A549 (cell line): ENCODE data around the gene EFHC2. TPM values are rescaled to one million over a fixed set of nuclear protein-coding genes. Genes with fewer than 3 reads are reported as not detected.

Source experiments
- ATAC-seq, 2 experiments: fragments of 200-7000 bp in 1 of 2; fragments of >200 bp in 1 of 2; cut with Nextera tagmentation in 1 of 2; cut with Tn5 transposase in 1 of 2; 3 replicates each; pipeline versions ENCODE4 v1.8.0 to v1.9.1; 2018 to 2020; ENCODE audit warnings: mild to moderate bottlenecking in 1 of 2, moderate library complexity in 1 of 2
- CTCF ChIA-PET: fragments of 300-600 bp; sonication (Branson Sonifier 250); formaldehyde crosslinking; extraction: SDS; loops from one replicate; lab custom pipeline; 2021; ENCODE audit warnings: antibody characterized with exemption, inconsistent platforms; lab: Yijun Ruan, JAX
- POLR2A ChIA-PET: fragments of 350-600 bp; formaldehyde crosslinking; extraction: SDS; loops from one replicate; lab custom pipeline; 2021; ENCODE audit warnings: antibody characterized with exemption, inconsistent platforms; lab: Yijun Ruan, JAX
- DNase-seq, 2 experiments: peaks; one replicate each; pipeline versions ENCODE4 v3.0.0 to v3.0.0-alpha.2; 2011 to 2016; ENCODE audit warnings: low read depth in 1 of 2, low spot score in 1 of 2
- FAIRE-seq: peaks from 2 replicates; lab custom pipeline; 2011; peaks lifted over from hg19 to GRCh38; lab: Jason Lieb, UNC
- H3K27ac ChIP-seq, 2 experiments: fragments of >200 bp; sonication (Bioruptor Twin); formaldehyde crosslinking; 3 replicates each; pipeline ENCODE4 v1.5.1; 2016 to 2017
- H3K4me1 ChIP-seq: fragments of >200 bp; sonication (Bioruptor Twin); formaldehyde crosslinking; 3 replicates; pipeline ENCODE4 v1.6.1; 2016
- H3K4me2 ChIP-seq: fragments of >200 bp; sonication (Bioruptor Twin); formaldehyde crosslinking; 3 replicates; pipeline ENCODE4 v1.6.1; 2016
- H3K4me3 ChIP-seq: fragments of >200 bp; sonication (Bioruptor Twin); formaldehyde crosslinking; 3 replicates; pipeline ENCODE4 v1.5.1; 2016
- H3K9me3 ChIP-seq: fragments of >200 bp; sonication (Bioruptor Twin); formaldehyde crosslinking; 3 replicates; pipeline ENCODE4 v1.6.1; 2016
- ATOH8 ChIP-seq: fragments of 250-450 bp; sonication (Bioruptor Pico); IDR thresholded peaks from 2 replicates; pipeline ENCODE4 v1.5.0; 2020; ENCODE audit warnings: low read depth, mild to moderate bottlenecking, moderate library complexity
- BCL3 ChIP-seq: fragments of >200 bp; sonication (Bioruptor Twin); formaldehyde crosslinking; IDR thresholded peaks from 3 replicates; pipeline ENCODE4 v1.6.1; 2016
- BHLHE40 ChIP-seq: IDR thresholded peaks from 2 replicates; pipeline ENCODE4 v1.6.1; 2012; ENCODE audit warnings: low read depth, low read length, inconsistent platforms
- CBX8 ChIP-seq: fragments of 200-600 bp; sonication (generic); IDR thresholded peaks from 2 replicates; pipeline ENCODE4 v1.6.1; 2016
- CHD2 ChIP-seq: fragments of 150-350 bp; IDR thresholded peaks from 2 replicates; pipeline ENCODE4 v1.6.1; 2014; ENCODE audit warnings: low read length; ENCODE audit not compliant: partially characterized antibody
- E2F6 ChIP-seq: IDR thresholded peaks from 2 replicates; pipeline ENCODE4 v1.6.1; 2012; ENCODE audit warnings: low read depth, borderline replicate concordance
- EHF ChIP-seq: fragments of 250-450 bp; sonication (Bioruptor Pico); IDR thresholded peaks from 2 replicates; pipeline ENCODE4 v1.5.0; 2020; ENCODE audit warnings: mild to moderate bottlenecking
- ELK1 ChIP-seq: fragments of 150-350 bp; IDR thresholded peaks from 2 replicates; pipeline ENCODE4 v1.6.1; 2014; ENCODE audit warnings: low read depth, mild to moderate bottlenecking, low read length
- EP300 ChIP-seq, 2 experiments: fragments of >200 bp; sonication (Bioruptor Twin); formaldehyde crosslinking; IDR thresholded peaks; 2 replicates in 1 of 2; 3 replicates in 1 of 2; pipeline ENCODE4 v1.6.1; 2016 to 2017
- ESRRA ChIP-seq: fragments of 150-350 bp; IDR thresholded peaks from 2 replicates; pipeline ENCODE4 v1.6.1; 2014; ENCODE audit warnings: mild to moderate bottlenecking, low read length, borderline replicate concordance
- GATA3 ChIP-seq: IDR thresholded peaks from 2 replicates; pipeline ENCODE4 v1.6.1; 2012; ENCODE audit warnings: borderline replicate concordance
- HOXB13 ChIP-seq: fragments of 250-450 bp; sonication (Bioruptor Pico); IDR thresholded peaks from 2 replicates; pipeline ENCODE4 v1.5.0; 2020; ENCODE audit warnings: low read depth, mild to moderate bottlenecking, moderate library complexity
- JUNB ChIP-seq: fragments of >200 bp; sonication (Bioruptor Twin); formaldehyde crosslinking; IDR thresholded peaks from 2 replicates; pipeline ENCODE4 v1.6.1; 2016
- KDM1A ChIP-seq: fragments of 200-600 bp; sonication (generic); IDR thresholded peaks from 2 replicates; pipeline ENCODE4 v1.6.1; 2016; ENCODE audit warnings: low read depth, mild to moderate bottlenecking
- MAFK ChIP-seq: fragments of 450-650 bp; IDR thresholded peaks from 2 replicates; pipeline ENCODE4 v1.6.1; 2014; ENCODE audit not compliant: partially characterized antibody
- MAZ ChIP-seq: fragments of 150-350 bp; IDR thresholded peaks from 2 replicates; pipeline ENCODE4 v1.6.1; 2014; ENCODE audit warnings: antibody characterized with exemption, low read depth, low read length, borderline replicate concordance
- NFE2L2 ChIP-seq: fragments of 150-350 bp; conservative IDR thresholded peaks from 2 replicates; pipeline ENCODE4 v1.6.1; 2014; ENCODE audit warnings: low read length
- NPAS2 ChIP-seq: fragments of 250-450 bp; sonication (Bioruptor Pico); IDR thresholded peaks from 2 replicates; pipeline ENCODE4 v1.8.0; 2022; ENCODE audit warnings: mild to moderate bottlenecking, moderate library complexity, borderline replicate concordance
- POLR2A ChIP-seq: IDR thresholded peaks from 2 replicates; pipeline ENCODE4 v1.6.1; 2012; ENCODE audit warnings: mild to moderate bottlenecking, low read length
- POLR2AphosphoS2 ChIP-seq: conservative IDR thresholded peaks from 2 replicates; pipeline ENCODE4 v1.6.1; 2012; ENCODE audit warnings: low read length, improper control_type of control experiment, inconsistent platforms
- RAD21 ChIP-seq, 2 experiments: fragments of >200 bp in 1 of 2; sonication (Bioruptor Twin) in 1 of 2; formaldehyde crosslinking in 1 of 2; IDR thresholded peaks in 1 of 2; conservative IDR thresholded peaks in 1 of 2; 2 replicates in 1 of 2; 3 replicates in 1 of 2; pipeline ENCODE4 v1.6.1; 2012 to 2018; ENCODE audit warnings: inconsistent platforms in 1 of 2
- TFCP2L1 ChIP-seq: fragments of 250-450 bp; sonication (Bioruptor Pico); IDR thresholded peaks from 2 replicates; pipeline ENCODE4 v1.5.0; 2021; ENCODE audit warnings: mild to moderate bottlenecking
- ZFP36 ChIP-seq: fragments of 450-650 bp; IDR thresholded peaks from 2 replicates; pipeline ENCODE4 v1.6.1; 2014; ENCODE audit warnings: borderline replicate concordance; ENCODE audit not compliant: partially characterized antibody
- WGBS: methylation state at CpG from one replicate; pipeline ENCODE4 v1.1.6; 2017; ENCODE audit errors: missing lambda C conversion rate; 5-methylcytosine and 5-hydroxymethylcytosine counted together
- polyA plus RNA-seq, 4 experiments: library from polyadenylated mRNA; depleted of rRNA in 3 of 4; stranded (reverse); fragments of >200 nt; fragmentation: RNase III in 1 of 4; extraction: RNeasy Plus Mini Kit Qiagen cat#74134 plus additional on column Dnase treatment in 1 of 4; gene quantifications; 2 replicates in 3 of 4; 3 replicates in 1 of 4; pipeline ENCODE4 v1.2.3, GENCODE V29; 2011 to 2017
- TF ChIP-seq, protein P1 (sequence below): fragments of 450-650 bp; IDR thresholded peaks from 2 replicates; pipeline ENCODE4 v1.6.1; 2014; ENCODE audit warnings: antibody characterized with exemption
- TF ChIP-seq, protein P2 (sequence below): fragments of >200 bp; sonication (Bioruptor Twin); formaldehyde crosslinking; IDR thresholded peaks from 3 replicates; pipeline ENCODE4 v1.5.1; 2016
- TF ChIP-seq, protein P3 (sequence below): IDR thresholded peaks from 2 replicates; pipeline ENCODE4 v1.6.1; 2012

EFHC2 gene
- polyA plus RNA-seq, 2 of the 4 experiments (the other 2 are of a cell fraction): 0.48 to 0.80 TPM

- Histone ChIP-seq H3K4me2 (no peak overlapping the region), H3K27ac (no peak overlapping the region), H3K9me3 (no peaks in the 10 kb centered on the region)
- WGBS: 23% methylated on average over 2 of the region's 2 CpGs
- TF ChIP-seq ELK1 (no peak), TFCP2L1 (CRISPR knock-in tag) (no peak), JUNB (no peak), CHD2 (no peak), POLR2AphosphoS2 (no peak), GATA3 (no peak), NFE2L2 (no peak), HOXB13 (CRISPR knock-in tag) (no peak), NPAS2 (CRISPR knock-in tag) (no peak), CBX8 (no peak), ATOH8 (CRISPR knock-in tag) (no peak)
- TF ChIP-seq, protein P1, sequence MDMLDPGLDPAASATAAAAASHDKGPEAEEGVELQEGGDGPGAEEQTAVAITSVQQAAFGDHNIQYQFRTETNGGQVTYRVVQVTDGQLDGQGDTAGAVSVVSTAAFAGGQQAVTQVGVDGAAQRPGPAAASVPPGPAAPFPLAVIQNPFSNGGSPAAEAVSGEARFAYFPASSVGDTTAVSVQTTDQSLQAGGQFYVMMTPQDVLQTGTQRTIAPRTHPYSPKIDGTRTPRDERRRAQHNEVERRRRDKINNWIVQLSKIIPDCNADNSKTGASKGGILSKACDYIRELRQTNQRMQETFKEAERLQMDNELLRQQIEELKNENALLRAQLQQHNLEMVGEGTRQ: no peak
- TF ChIP-seq, all 56 proteins: peak for 0
- no peak for FAIRE-seq
- no peak for ATAC-seq
- DNase-seq: no peak
- CTCF ChIA-PET: interaction anchor here (1.1 kb wide), 1 partner anchor 308 kb away, joined by 3 read pairs; no protein-coding TSS in a partner anchor
- Histone ChIP-seq H3K4me3 (no peak overlapping the region), H3K4me1 (no peaks in the 10 kb centered on the region)
- POLR2A ChIA-PET: no interaction called here
These were observed 76.4 kb downstream of the EFHC2 start for GRCh38 chrX:44267116-44267515.

- ATAC-seq: no peak
- CTCF ChIA-PET: no interaction called here
- Histone ChIP-seq H3K27ac (no peak overlapping the region), H3K4me2 (no peak overlapping the region), H3K4me1 (no peaks in the 10 kb centered on the region), H3K9me3 (no peaks in the 10 kb centered on the region), H3K4me3 (no peak overlapping the region)
- 59% methylated on average over 2 of the region's 2 CpGs for WGBS
- FAIRE-seq: no peak
- POLR2A ChIA-PET: no interaction called here
- DNase-seq: no peak
- TF ChIP-seq, protein P2, sequence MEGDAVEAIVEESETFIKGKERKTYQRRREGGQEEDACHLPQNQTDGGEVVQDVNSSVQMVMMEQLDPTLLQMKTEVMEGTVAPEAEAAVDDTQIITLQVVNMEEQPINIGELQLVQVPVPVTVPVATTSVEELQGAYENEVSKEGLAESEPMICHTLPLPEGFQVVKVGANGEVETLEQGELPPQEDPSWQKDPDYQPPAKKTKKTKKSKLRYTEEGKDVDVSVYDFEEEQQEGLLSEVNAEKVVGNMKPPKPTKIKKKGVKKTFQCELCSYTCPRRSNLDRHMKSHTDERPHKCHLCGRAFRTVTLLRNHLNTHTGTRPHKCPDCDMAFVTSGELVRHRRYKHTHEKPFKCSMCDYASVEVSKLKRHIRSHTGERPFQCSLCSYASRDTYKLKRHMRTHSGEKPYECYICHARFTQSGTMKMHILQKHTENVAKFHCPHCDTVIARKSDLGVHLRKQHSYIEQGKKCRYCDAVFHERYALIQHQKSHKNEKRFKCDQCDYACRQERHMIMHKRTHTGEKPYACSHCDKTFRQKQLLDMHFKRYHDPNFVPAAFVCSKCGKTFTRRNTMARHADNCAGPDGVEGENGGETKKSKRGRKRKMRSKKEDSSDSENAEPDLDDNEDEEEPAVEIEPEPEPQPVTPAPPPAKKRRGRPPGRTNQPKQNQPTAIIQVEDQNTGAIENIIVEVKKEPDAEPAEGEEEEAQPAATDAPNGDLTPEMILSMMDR: no peak
- TF ChIP-seq MAFK (no peak), ESRRA (no peak), E2F6 (no peak), KDM1A (no peak), POLR2A (no peak), ELK1 (no peak), NPAS2 (CRISPR knock-in tag) (no peak), EP300 (IDR thresholded peaks at IDR 0.05) (no peak), EHF (no peak), RAD21 (conservative IDR thresholded peaks at IDR 0.05 in 1 of 2, IDR thresholded peaks at IDR 0.05 in 1 of 2) (no peak), ZFP36 (no peak), BHLHE40 (no peak), CBX8 (no peak), NFE2L2 (no peak), MAZ (no peak), BCL3 (no peak), GATA3 (no peak)
- TF ChIP-seq, protein P3, sequence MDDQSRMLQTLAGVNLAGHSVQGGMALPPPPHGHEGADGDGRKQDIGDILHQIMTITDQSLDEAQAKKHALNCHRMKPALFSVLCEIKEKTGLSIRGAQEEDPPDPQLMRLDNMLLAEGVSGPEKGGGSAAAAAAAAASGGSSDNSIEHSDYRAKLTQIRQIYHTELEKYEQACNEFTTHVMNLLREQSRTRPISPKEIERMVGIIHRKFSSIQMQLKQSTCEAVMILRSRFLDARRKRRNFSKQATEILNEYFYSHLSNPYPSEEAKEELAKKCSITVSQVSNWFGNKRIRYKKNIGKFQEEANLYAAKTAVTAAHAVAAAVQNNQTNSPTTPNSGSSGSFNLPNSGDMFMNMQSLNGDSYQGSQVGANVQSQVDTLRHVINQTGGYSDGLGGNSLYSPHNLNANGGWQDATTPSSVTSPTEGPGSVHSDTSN: no peak
These were observed 77.9 kb downstream of the EFHC2 start for GRCh38 chrX:44265559-44265958.
